Measurements from ENCODE around the gene PPM1F.

Gene PPM1F

DNA sequence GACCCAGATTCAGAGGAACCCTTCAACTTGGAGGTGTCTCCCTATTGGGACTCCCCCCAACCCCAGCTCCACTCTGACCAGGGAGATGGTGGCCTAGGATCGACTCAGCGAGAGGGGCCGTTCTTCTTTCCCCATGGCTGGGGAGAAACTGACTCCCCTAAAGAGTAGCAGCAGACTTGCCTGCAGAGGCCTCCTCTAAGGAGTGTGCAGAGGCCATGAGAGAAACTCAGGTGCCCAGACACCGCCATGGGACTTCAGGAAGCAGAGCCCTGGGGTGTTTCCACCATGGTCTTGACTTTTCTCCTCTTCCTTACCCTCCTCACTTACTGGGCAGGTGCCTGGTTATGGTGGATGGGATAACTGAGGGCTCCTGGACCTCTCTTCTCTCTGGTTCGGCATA, 32.6 kb upstream of the PPM1F start:
- Histone ChIP-seq H3K4me1 (peaks cover 7% of the 10 kb centered on the region), H3K27me3 (ENCODE audit: low read depth) (no peaks in the 10 kb centered on the region), H3K4me3 (no peak overlapping the region), H3K36me3 (replicated peaks) (peaks cover 8% of the 10 kb centered on the region; the same call in 1 of the 2 replicates), H3K9me3 (no peaks in the 10 kb centered on the region)
- DNase-seq (ENCODE audit: low spot score in 2 of 2), result no peak
- in situ Hi-C loops (cut with MboI; ENCODE audit: low sequenced_read_pairs), result no loop called here

DNA sequence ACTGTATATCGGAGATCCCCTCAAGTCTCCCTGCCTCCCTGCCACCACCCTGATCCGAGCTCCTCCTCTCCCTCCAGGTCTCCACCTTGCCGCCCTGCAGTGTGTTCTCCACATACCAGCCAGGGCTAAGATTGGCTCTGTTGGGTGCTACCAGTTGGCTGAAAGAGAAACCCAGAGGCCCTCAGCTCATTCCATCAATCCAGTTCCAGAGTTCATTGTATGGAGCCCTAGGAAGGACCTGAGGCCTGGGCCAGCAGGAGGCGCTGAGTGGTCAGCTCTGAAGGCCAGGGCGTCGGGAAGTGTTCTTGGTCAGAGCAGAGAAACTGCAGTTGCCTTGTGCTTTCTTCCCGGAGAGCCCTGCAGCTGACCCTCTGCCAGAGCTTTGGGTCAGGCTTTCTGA, 32.1 kb upstream of the PPM1F start:
- peak in 1 of 2 experiments; percentile 53 for DNase-seq (ENCODE audit: low spot score in 2 of 2)
- H3K36me3 ChIP-seq (replicated peaks), result peaks cover 8% of the 10 kb centered on the region; the same call in 1 of the 2 replicates
- H3K4me3 ChIP-seq, result no peak overlapping the region
- peaks cover 7% of the 10 kb centered on the region for H3K4me1 ChIP-seq
- in situ Hi-C loops (cut with MboI; ENCODE audit: low sequenced_read_pairs), result no loop called here
- H3K9me3 ChIP-seq, result no peaks in the 10 kb centered on the region
- H3K27me3 ChIP-seq (ENCODE audit: low read depth), result no peaks in the 10 kb centered on the region

- H3K27me3 ChIP-seq (ENCODE audit: low read depth), result no peaks in the 10 kb centered on the region
- in situ Hi-C loops (cut with MboI; ENCODE audit: low sequenced_read_pairs), result no loop called here
- peak; percentile 52 to 89 for DNase-seq (ENCODE audit: low spot score in 2 of 2)
- H3K4me1 ChIP-seq, result peaks cover 7% of the 10 kb centered on the region
- H3K4me3 ChIP-seq, result peak within 1 kb of the TSS; percentile 94
- H3K36me3 ChIP-seq (replicated peaks), result peaks cover 8% of the 10 kb centered on the region; the same call in 1 of the 2 replicates
- H3K9me3 ChIP-seq, result no peaks in the 10 kb centered on the region
Measured at GRCh38 chr22:21982338-21982965, 29.8 kb upstream of the PPM1F start, which contains the start of gene TOP3B. TOP3B (minus strand) TSS chr22:21982787; CDS start chr22:21975709, 7,078 bp downstream.

DNA sequence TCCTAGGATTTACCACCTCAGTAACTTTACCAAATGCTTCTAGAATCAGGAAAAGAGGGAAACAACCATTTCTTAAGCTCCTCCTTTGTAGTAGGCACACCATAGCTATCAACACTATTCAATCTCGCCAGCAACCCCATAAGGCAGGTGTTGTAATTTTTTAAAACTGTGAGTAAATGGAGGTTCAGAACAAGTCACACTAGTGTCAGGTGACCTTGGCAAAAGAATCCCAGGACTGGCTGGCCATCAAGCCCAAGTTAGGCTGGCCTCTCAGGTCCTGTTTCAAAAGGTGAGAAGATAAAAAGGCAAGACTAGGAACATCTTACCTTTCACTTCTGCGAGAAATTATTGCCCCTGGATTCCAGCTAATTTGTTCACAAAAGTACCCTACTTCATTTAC, 29.2 kb upstream of the PPM1F start:
- no peaks in the 10 kb centered on the region for H3K9me3 ChIP-seq
- peaks cover 8% of the 10 kb centered on the region; the same call in 1 of the 2 replicates for H3K36me3 ChIP-seq (replicated peaks)
- H3K4me3 ChIP-seq, result peak overlapping the region; percentile 94
- H3K4me1 ChIP-seq, result peaks cover 7% of the 10 kb centered on the region
- no peak for DNase-seq (ENCODE audit: low spot score in 2 of 2)
- in situ Hi-C loops (cut with MboI; ENCODE audit: low sequenced_read_pairs), result no loop called here
- no peaks in the 10 kb centered on the region for H3K27me3 ChIP-seq (ENCODE audit: low read depth)

DNA sequence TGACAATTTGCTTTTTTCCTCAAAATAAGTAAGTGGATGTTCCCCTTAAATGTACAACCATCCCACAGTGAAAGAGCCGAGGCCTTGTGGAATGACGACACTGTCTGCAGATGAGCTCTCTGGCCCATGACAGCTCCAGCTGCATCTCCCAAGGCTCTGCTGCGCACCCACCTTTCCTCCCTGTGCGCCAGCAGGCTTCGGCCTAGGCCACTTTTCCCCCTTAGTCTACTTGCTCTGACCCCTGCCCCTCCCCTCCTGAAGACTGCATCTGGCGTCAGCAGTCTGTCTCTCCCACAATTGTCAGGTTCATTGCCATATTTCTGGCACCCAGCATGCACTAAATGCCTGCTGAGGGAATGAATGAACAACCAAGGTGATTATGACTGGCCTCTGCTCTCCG, 27.9 kb upstream of the PPM1F start:
- no peak overlapping the region for H3K4me3 ChIP-seq
- H3K27me3 ChIP-seq (ENCODE audit: low read depth), result no peaks in the 10 kb centered on the region
- no peak for DNase-seq (ENCODE audit: low spot score in 2 of 2)
- no peaks in the 10 kb centered on the region for H3K9me3 ChIP-seq
- H3K4me1 ChIP-seq, result peaks cover 7% of the 10 kb centered on the region
- in situ Hi-C loops (cut with MboI; ENCODE audit: low sequenced_read_pairs), result no loop called here
- H3K36me3 ChIP-seq (replicated peaks), result peaks cover 10% of the 10 kb centered on the region

GRCh38 chr22:21978564-21979386, 26.1 kb upstream of the PPM1F start:
- no peaks in the 10 kb centered on the region for H3K27me3 ChIP-seq (ENCODE audit: low read depth)
- peaks cover 28% of the 10 kb centered on the region for H3K36me3 ChIP-seq (replicated peaks)
- DNase-seq (ENCODE audit: low spot score in 2 of 2), result no peak
- no peaks in the 10 kb centered on the region for H3K9me3 ChIP-seq
- H3K4me1 ChIP-seq, result peaks cover 7% of the 10 kb centered on the region
- no peak overlapping the region for H3K4me3 ChIP-seq
- in situ Hi-C loops (cut with MboI; ENCODE audit: low sequenced_read_pairs), result no loop called here

GRCh38 chr22:21977814-21978213, 25.2 kb upstream of the PPM1F start:
- H3K4me3 ChIP-seq, result no peak overlapping the region
- DNase-seq (ENCODE audit: low spot score in 2 of 2), result no peak
- H3K36me3 ChIP-seq (replicated peaks), result peaks cover 31% of the 10 kb centered on the region
- H3K4me1 ChIP-seq, result peaks cover 7% of the 10 kb centered on the region
- in situ Hi-C loops (cut with MboI; ENCODE audit: low sequenced_read_pairs), result no loop called here
- H3K9me3 ChIP-seq, result no peaks in the 10 kb centered on the region
- no peaks in the 10 kb centered on the region for H3K27me3 ChIP-seq (ENCODE audit: low read depth)

- no peak for DNase-seq (ENCODE audit: low spot score in 2 of 2)
- Histone ChIP-seq H3K36me3 (replicated peaks) (peaks cover 40% of the 10 kb centered on the region), H3K4me3 (no peak overlapping the region), H3K27me3 (ENCODE audit: low read depth) (no peaks in the 10 kb centered on the region), H3K4me1 (no peaks in the 10 kb centered on the region), H3K9me3 (no peaks in the 10 kb centered on the region)
- in situ Hi-C loops (cut with MboI; ENCODE audit: low sequenced_read_pairs), result no loop called here
Measured at GRCh38 chr22:21975854-21976345, 23.3 kb upstream of the PPM1F start.

GRCh38 chr22:21975273-21975672, 22.6 kb upstream of the PPM1F start:
- H3K9me3 ChIP-seq, result no peaks in the 10 kb centered on the region
- in situ Hi-C loops (cut with MboI; ENCODE audit: low sequenced_read_pairs), result no loop called here
- H3K27me3 ChIP-seq (ENCODE audit: low read depth), result no peaks in the 10 kb centered on the region
- DNase-seq (ENCODE audit: low spot score in 2 of 2), result no peak
- no peaks in the 10 kb centered on the region for H3K4me1 ChIP-seq
- H3K36me3 ChIP-seq (replicated peaks), result peaks cover 46% of the 10 kb centered on the region
- H3K4me3 ChIP-seq, result no peak overlapping the region

DNA sequence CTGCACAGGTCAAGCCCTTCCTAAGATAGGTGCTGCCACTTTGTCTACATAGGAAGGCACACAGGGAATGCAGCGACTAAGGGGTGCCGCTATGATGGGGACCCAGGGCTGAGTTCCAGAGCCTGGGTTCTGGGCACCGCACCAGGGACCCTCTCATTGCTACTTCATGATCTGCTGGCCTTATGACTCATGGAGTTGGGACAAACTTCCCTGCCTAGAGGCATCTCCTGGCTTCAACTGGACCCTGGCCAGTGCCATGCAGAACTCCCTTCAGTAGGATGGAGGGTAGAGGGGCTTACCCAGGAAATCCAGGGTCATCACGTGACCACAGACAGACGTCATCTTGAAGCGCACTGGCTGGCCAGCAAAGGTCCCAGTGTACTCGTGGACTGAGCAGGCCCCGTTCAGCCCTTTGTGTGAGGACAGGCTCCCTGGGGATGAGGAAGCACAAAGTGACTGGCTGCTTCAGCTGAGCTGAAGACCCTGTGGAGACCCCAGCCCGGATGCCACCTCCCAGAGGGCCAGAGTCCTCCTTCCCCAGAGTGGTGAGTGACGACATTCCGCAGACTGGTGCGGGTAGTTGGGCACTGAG, 21.5 kb upstream of the PPM1F start:
- no peaks in the 10 kb centered on the region for H3K9me3 ChIP-seq
- H3K36me3 ChIP-seq (replicated peaks), result peaks cover 56% of the 10 kb centered on the region
- H3K27me3 ChIP-seq (ENCODE audit: low read depth), result no peaks in the 10 kb centered on the region
- DNase-seq (ENCODE audit: low spot score in 2 of 2), result no peak
- in situ Hi-C loops (cut with MboI; ENCODE audit: low sequenced_read_pairs), result no loop called here
- H3K4me1 ChIP-seq, result no peaks in the 10 kb centered on the region
- H3K4me3 ChIP-seq, result no peak overlapping the region

DNA sequence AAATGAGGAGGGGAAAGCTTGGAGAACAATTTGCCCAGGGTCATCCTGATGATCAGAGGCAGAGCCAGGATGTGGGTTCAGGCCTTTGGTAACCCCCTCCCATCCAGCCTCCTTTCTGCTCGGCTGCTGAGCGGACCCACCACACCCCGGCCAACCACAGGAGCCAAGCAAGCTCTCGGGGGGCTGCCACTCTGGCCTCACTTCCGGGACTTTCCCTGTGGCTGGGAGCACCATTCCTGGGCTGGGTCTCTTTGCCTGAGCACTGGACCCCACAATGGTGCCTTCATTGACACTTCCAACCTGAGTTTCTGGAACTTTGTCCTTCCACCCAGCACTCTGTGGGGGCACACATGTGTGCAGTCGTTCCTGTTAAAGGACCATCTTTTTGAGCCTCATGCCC, 20.2 kb upstream of the PPM1F start:
- H3K4me3 ChIP-seq, result no peak overlapping the region
- no peaks in the 10 kb centered on the region for H3K4me1 ChIP-seq
- in situ Hi-C loops (cut with MboI; ENCODE audit: low sequenced_read_pairs), result no loop called here
- DNase-seq (ENCODE audit: low spot score in 2 of 2), result no peak
- peaks cover 68% of the 10 kb centered on the region for H3K36me3 ChIP-seq (replicated peaks)
- H3K27me3 ChIP-seq (ENCODE audit: low read depth), result no peaks in the 10 kb centered on the region
- H3K9me3 ChIP-seq, result no peaks in the 10 kb centered on the region

GRCh38 chr22:21972293-21972779, 19.7 kb upstream of the PPM1F start:
- Histone ChIP-seq H3K36me3 (replicated peaks) (peaks cover 71% of the 10 kb centered on the region), H3K4me1 (no peaks in the 10 kb centered on the region), H3K4me3 (no peak overlapping the region), H3K27me3 (ENCODE audit: low read depth) (no peaks in the 10 kb centered on the region), H3K9me3 (no peaks in the 10 kb centered on the region)
- in situ Hi-C loops (cut with MboI; ENCODE audit: low sequenced_read_pairs), result no loop called here
- DNase-seq (ENCODE audit: low spot score in 2 of 2), result peak; percentile 23 to 77

DNA sequence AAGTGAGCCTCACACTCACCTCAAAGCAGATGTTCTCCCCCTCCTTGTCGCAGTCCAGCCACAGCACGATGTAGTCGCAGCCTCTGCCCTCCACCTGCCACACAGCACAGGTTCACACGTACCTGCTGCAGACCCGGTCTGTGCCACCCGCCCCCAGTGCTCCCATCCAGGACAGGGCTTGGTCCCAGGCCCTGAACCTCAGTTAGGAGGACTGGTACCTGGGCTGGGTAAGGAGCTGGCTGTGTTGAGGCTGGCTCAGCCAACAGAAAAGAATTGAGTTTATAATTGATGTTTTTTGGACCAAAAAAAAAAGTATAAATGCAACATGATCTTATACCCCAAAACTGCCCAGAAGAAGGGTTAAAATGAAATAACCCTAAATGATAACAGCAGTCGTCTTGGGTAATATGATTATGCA, 19.2 kb upstream of the PPM1F start:
- no peaks in the 10 kb centered on the region for H3K27me3 ChIP-seq (ENCODE audit: low read depth)
- H3K4me3 ChIP-seq, result no peak overlapping the region
- H3K4me1 ChIP-seq, result no peaks in the 10 kb centered on the region
- H3K9me3 ChIP-seq, result no peaks in the 10 kb centered on the region
- DNase-seq (ENCODE audit: low spot score in 2 of 2), result no peak
- peaks cover 76% of the 10 kb centered on the region for H3K36me3 ChIP-seq (replicated peaks)
- in situ Hi-C loops (cut with MboI; ENCODE audit: low sequenced_read_pairs), result no loop called here
